Gastrocnemius medialis (tissue), 4 donors: Measurements from ENCODE around the gene ECEL1. TPM values are rescaled to one million over a fixed set of nuclear protein-coding genes. Genes with fewer than 3 reads are reported as not detected.
A peak's percentile ranks its signal among the peaks of the same experiment; 100 is the strongest.
"Not testable (repeated sequence)": the region's sequence is repeated elsewhere in the genome, so short reads cannot be mapped to it uniquely, and the experiment has no call there.

Source experiments
- ATAC-seq, 2 donors: fragments of 150-250 bp; one replicate each; pipeline ENCODE4 v1.9.1; 2016
- DNase-seq, 2 donors: peaks; one replicate each; pipeline ENCODE4 v3.0.0-alpha.2; 2019
- H3K27ac ChIP-seq, 4 donors: fragments of 200-600 bp; sonication (generic); 1 replicate in 1 of 4; 2 replicates in 3 of 4; pipeline ENCODE4 v1.5.1; 2016 to 2018; ENCODE audit warnings: mild to moderate bottlenecking in 2 of 4, moderate library complexity in 1 of 4
- H3K27me3 ChIP-seq, 3 donors: fragments of 200-600 bp; sonication (generic) in 2 of 3; 1 replicate in 1 of 3; 2 replicates in 2 of 3; pipeline versions ENCODE4 v1.5.1 to v1.6.0; 2016 to 2019; ENCODE audit warnings: mild to moderate bottlenecking in 1 of 3, moderate library complexity in 1 of 3
- H3K36me3 ChIP-seq, 2 donors: fragments of 200-600 bp; sonication (generic) in 1 of 2; one replicate each; pipeline ENCODE4 v1.5.1; 2017 to 2018
- H3K4me1 ChIP-seq, 2 donors: fragments of 200-600 bp; sonication (generic) in 1 of 2; one replicate each; pipeline ENCODE4 v1.5.1; 2016 to 2017; ENCODE audit warnings: mild to moderate bottlenecking in 2 of 2
- H3K4me3 ChIP-seq, 4 donors: fragments of 200-600 bp; sonication (generic) in 3 of 4; 1 replicate in 1 of 4; 2 replicates in 3 of 4; pipeline ENCODE4 v1.5.1; 2016 to 2019; ENCODE audit warnings: mild to moderate bottlenecking in 2 of 4
- H3K9me3 ChIP-seq, 3 donors: fragments of 200-600 bp; sonication (generic) in 2 of 3; 1 replicate in 1 of 3; 2 replicates in 2 of 3; pipeline ENCODE4 v1.5.1; 2016 to 2019
- CTCF ChIP-seq, 5 experiments: fragments of 450-650 bp in 3 of 5; fragments of 200-600 bp in 2 of 5; sonication (generic) in 2 of 5; IDR thresholded peaks in 4 of 5; conservative IDR thresholded peaks in 1 of 5; 1 replicate in 4 of 5; 2 replicates in 1 of 5; pipeline ENCODE4 v1.5.1; 2016 to 2019; ENCODE audit warnings: antibody characterized with exemption in 5 of 5, mild to moderate bottlenecking in 3 of 5, moderate library complexity in 3 of 5
- POLR2A ChIP-seq, 2 donors: fragments of 450-650 bp; IDR thresholded peaks; one replicate each; pipeline ENCODE4 v1.6.1; 2017; ENCODE audit warnings: antibody characterized with exemption in 2 of 2, mild to moderate bottlenecking in 2 of 2, moderate library complexity in 2 of 2
- in situ Hi-C, 4 donors: fragments of 200-750 bp; cut with MboI; loops; one replicate each; pipeline versions ENCODE4 v1.15.0 to v1.8.0; 2017; ENCODE audit warnings: low sequenced_read_pairs in 4 of 4
- intact Hi-C: fragments of 100-400 bp; cut with DNase I; formaldehyde crosslinking; loops from one replicate; pipeline ENCODE4 v1.15.1; 2023; ENCODE audit warnings: low total_unique reads
- total RNA-seq, 4 donors: library from RNA; depleted of rRNA; stranded (reverse); fragments of >200 nt; gene quantifications; one replicate each; pipeline versions ENCODE4 v1.1.0 to v1.2.3, GENCODE V29; 2016

The ECEL1 gene
- total RNA-seq, 4 donors from 2014 or later: 0.51 to 1.5 (median 0.55) TPM; not detected in 1

- Histone ChIP-seq H3K27me3 (no peaks in the 10 kb centered on the region), H3K36me3 (no peaks in the 10 kb centered on the region), H3K9me3 (no peaks in the 10 kb centered on the region), H3K4me3 (no peak overlapping the region), H3K4me1 (peaks cover 3 to 6% of the 10 kb centered on the region in 2 donors), H3K27ac (no peak overlapping the region)
- intact Hi-C loops (loop anchor here (10.0 kb wide), 1 partner anchor 123 kb away; no protein-coding TSS in a partner anchor), in situ Hi-C loops (loop anchor here in 3 of 4 donors (25.0 kb wide), 1 partner anchor 535 kb away; no protein-coding TSS in a partner anchor)
- TF ChIP-seq POLR2A (IDR thresholded peaks at IDR 0.05) (no peak), CTCF (IDR thresholded peaks at IDR 0.05 in 4 of 5, conservative IDR thresholded peaks at IDR 0.05 in 1 of 5) (no peak)
- ATAC-seq (no peak), DNase-seq (no peak)
Measured at GRCh38 chr2:232447638-232448303, 39.9 kb downstream of the ECEL1 start.

- intact Hi-C loops: loop anchor here (10.0 kb wide), 1 partner anchor 122 kb away; no protein-coding TSS in a partner anchor
- Histone ChIP-seq H3K4me3 (no peak overlapping the region), H3K4me1 (peaks cover 3 to 6% of the 10 kb centered on the region in 2 donors), H3K27ac (no peak overlapping the region), H3K9me3 (no peaks in the 10 kb centered on the region), H3K36me3 (no peaks in the 10 kb centered on the region), H3K27me3 (no peaks in the 10 kb centered on the region)
- in situ Hi-C loops: loop anchor here in 3 of 4 donors (25.0 kb wide), 1 partner anchor 535 kb away; no protein-coding TSS in a partner anchor
- TF ChIP-seq POLR2A (IDR thresholded peaks at IDR 0.05): no peak
- no peak for TF ChIP-seq CTCF (IDR thresholded peaks at IDR 0.05 in 4 of 5, conservative IDR thresholded peaks at IDR 0.05 in 1 of 5)
- ATAC-seq (no peak), DNase-seq (no peak)
Measured at GRCh38 chr2:232447091-232447620, 40.5 kb downstream of the ECEL1 start.

- H3K27me3 ChIP-seq, DNase-seq, H3K9me3 ChIP-seq, H3K36me3 ChIP-seq, H3K4me1 ChIP-seq, H3K27ac ChIP-seq, H3K4me3 ChIP-seq: not testable (repeated sequence)
- peak in 4 of 5 experiments; percentile 33 to 61 (median 40) for TF ChIP-seq CTCF (IDR thresholded peaks at IDR 0.05 in 4 of 5, conservative IDR thresholded peaks at IDR 0.05 in 1 of 5)
- ATAC-seq: peak in 1 of 2 donors; percentile 20
- intact Hi-C loops: loop anchor here (1.0 to 10.0 kb wide), 2 partner anchors 76 to 122 kb away; no protein-coding TSS in a partner anchor
- in situ Hi-C loops: loop anchor here in 3 of 4 donors (25.0 kb wide), 1 partner anchor 534 kb away; no protein-coding TSS in a partner anchor
Measured at GRCh38 chr2:232446266-232446777, 41.3 kb downstream of the ECEL1 start.

GRCh38 chr2:232445149-232445885 is 42.3 kb downstream of the ECEL1 start:
- not testable (repeated sequence) for H3K4me1 ChIP-seq, H3K27ac ChIP-seq, ATAC-seq, H3K4me3 ChIP-seq, H3K36me3 ChIP-seq, DNase-seq, H3K9me3 ChIP-seq, H3K27me3 ChIP-seq
- in situ Hi-C loops: loop anchor here in 3 of 4 donors (25.0 kb wide), 1 partner anchor 533 kb away; no protein-coding TSS in a partner anchor
- intact Hi-C loops: loop anchor here (10.0 kb wide), 1 partner anchor 121 kb away; no protein-coding TSS in a partner anchor
